WTC11 (cell line): ENCODE measurements around the gene MIA. TPM values are rescaled to one million over a fixed set of nuclear protein-coding genes. Genes with fewer than 3 reads are reported as not detected.
A peak's percentile ranks its signal among the peaks of the same experiment; 100 is the strongest.

ENCODE experiments used
- CBFB ChIP-seq: sonication (generic); formaldehyde crosslinking; IDR thresholded peaks from 2 replicates; pipeline ENCODE4 v1.8.1; 2022; ENCODE audit warnings: mild to moderate bottlenecking, low read depth, missing genetic modification reagents
- ESRRA ChIP-seq: sonication (generic); formaldehyde crosslinking; IDR thresholded peaks from 2 replicates; pipeline ENCODE4 v1.8.1; 2022; ENCODE audit warnings: mild to moderate bottlenecking, missing genetic modification reagents, borderline replicate concordance
- FOXP1 ChIP-seq: sonication (generic); formaldehyde crosslinking; IDR thresholded peaks from 2 replicates; pipeline ENCODE4 v1.8.0; 2022; ENCODE audit warnings: missing genetic modification reagents, mild to moderate bottlenecking, moderate library complexity, borderline replicate concordance
- GABPB1 ChIP-seq: sonication (generic); formaldehyde crosslinking; IDR thresholded peaks from 2 replicates; pipeline ENCODE4 v1.8.1; 2023; ENCODE audit warnings: mild to moderate bottlenecking, missing genetic modification reagents
- HMGA2 ChIP-seq: fragments of 250-450 bp; sonication (Bioruptor Pico); IDR thresholded peaks from 2 replicates; pipeline ENCODE4 v1.4.0; 2021; ENCODE audit warnings: mild to moderate bottlenecking, moderate library complexity
- IRF2 ChIP-seq: sonication (generic); formaldehyde crosslinking; IDR thresholded peaks from 2 replicates; pipeline ENCODE4 v1.8.0; 2022; ENCODE audit warnings: low read depth, missing genetic modification reagents, borderline replicate concordance
- JUN ChIP-seq: sonication (generic); formaldehyde crosslinking; IDR thresholded peaks from 2 replicates; pipeline ENCODE4 v1.8.0; 2023; ENCODE audit warnings: mild to moderate bottlenecking, missing genetic modification reagents
- MYBL2 ChIP-seq: sonication (generic); formaldehyde crosslinking; IDR thresholded peaks from 2 replicates; pipeline ENCODE4 v1.8.1; 2023; ENCODE audit warnings: mild to moderate bottlenecking, moderate library complexity, missing genetic modification reagents
- NR1H2 ChIP-seq: sonication (generic); formaldehyde crosslinking; IDR thresholded peaks from 2 replicates; pipeline ENCODE4 v1.9.0; 2021; ENCODE audit warnings: mild to moderate bottlenecking, moderate library complexity, missing genetic modification reagents
- NR2C2 ChIP-seq: sonication (generic); formaldehyde crosslinking; IDR thresholded peaks from 2 replicates; pipeline ENCODE4 v1.8.0; 2022; ENCODE audit warnings: mild to moderate bottlenecking, missing genetic modification reagents
- ZNF121 ChIP-seq: sonication (generic); formaldehyde crosslinking; IDR thresholded peaks from 2 replicates; pipeline ENCODE4 v1.8.0; 2023; ENCODE audit warnings: missing genetic modification reagents
- ZNF219 ChIP-seq: sonication (generic); formaldehyde crosslinking; IDR thresholded peaks from 2 replicates; pipeline ENCODE4 v1.8.0; 2023; ENCODE audit warnings: missing genetic modification reagents, mild to moderate bottlenecking, borderline replicate concordance
- ZNF396 ChIP-seq: fragments of 250-450 bp; sonication (Bioruptor Pico); IDR thresholded peaks from 2 replicates; pipeline ENCODE4 v1.8.0; 2021; ENCODE audit warnings: mild to moderate bottlenecking, moderate library complexity, borderline replicate concordance
- total RNA-seq: library from RNA; stranded (reverse); gene quantifications from 3 replicates; pipeline ENCODE4 v1.2.3, GENCODE V29; 2021
- TF ChIP-seq, protein P1 (sequence below): sonication (generic); formaldehyde crosslinking; IDR thresholded peaks from 2 replicates; pipeline ENCODE4 v1.8.0; 2022; ENCODE audit warnings: mild to moderate bottlenecking, missing genetic modification reagents
- TF ChIP-seq, protein P2 (sequence below): sonication (generic); formaldehyde crosslinking; IDR thresholded peaks from 2 replicates; pipeline ENCODE4 v1.8.1; 2022; ENCODE audit warnings: low read depth, mild to moderate bottlenecking, moderate library complexity, missing genetic modification reagents, borderline replicate concordance
- TF ChIP-seq, protein P3 (sequence below): sonication (generic); formaldehyde crosslinking; IDR thresholded peaks from 2 replicates; pipeline ENCODE4 v1.8.1; 2023; ENCODE audit warnings: mild to moderate bottlenecking, missing genetic modification reagents, borderline replicate concordance
- TF ChIP-seq, protein P4 (sequence below): sonication (generic); formaldehyde crosslinking; IDR thresholded peaks from 2 replicates; pipeline ENCODE4 v1.8.0; 2022; ENCODE audit warnings: mild to moderate bottlenecking, missing genetic modification reagents
- TF ChIP-seq, protein P5 (sequence below): sonication (generic); formaldehyde crosslinking; IDR thresholded peaks from 2 replicates; pipeline ENCODE4 v1.8.1; 2022; ENCODE audit warnings: missing genetic modification reagents, borderline replicate concordance
- TF ChIP-seq, protein P6 (sequence below): sonication (generic); formaldehyde crosslinking; IDR thresholded peaks from 2 replicates; pipeline ENCODE4 v1.8.1; 2023; ENCODE audit warnings: mild to moderate bottlenecking, missing genetic modification reagents, moderate library complexity

Gene MIA
- total RNA-seq, 1 experiment from 2014 or later: not detected

DNA sequence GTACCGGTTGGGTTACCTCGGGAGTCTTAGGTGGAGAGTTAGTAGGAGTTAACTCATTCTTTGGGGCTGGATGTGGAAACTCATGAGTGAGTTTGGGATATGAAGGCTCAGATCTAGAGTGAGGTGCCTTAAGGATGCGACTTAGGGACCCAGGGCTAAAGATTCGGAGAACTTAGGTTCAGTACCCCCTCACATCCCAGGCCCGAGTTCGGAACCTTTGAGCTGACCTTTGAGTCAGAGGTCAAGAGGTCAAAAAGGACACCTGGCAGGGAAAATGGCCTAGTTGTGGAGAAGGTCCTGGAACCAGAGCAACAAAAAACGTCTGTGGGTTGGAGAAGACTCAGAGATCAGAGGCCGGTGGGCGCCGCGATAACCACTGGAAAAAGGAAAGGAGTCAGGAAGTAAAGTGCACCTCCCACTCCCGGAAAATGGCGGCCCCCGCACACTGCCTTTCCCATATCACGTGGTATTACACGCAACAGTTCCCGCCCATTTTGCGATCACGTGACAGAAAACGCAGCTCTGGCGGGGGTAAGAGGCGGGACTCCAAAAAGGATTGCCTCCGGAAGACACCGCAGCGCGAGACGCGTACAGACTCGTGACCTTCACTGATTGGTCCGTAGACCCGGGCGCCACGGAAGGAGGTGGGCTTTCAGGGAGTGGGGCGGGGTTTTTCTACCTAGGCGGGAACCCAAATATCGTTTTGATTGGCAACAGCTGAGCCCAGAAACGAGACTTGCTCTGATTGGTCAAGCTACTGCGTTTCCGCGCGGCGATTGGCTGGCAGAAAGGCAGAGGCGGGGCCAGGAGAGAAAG is 25.1 kb upstream of the MIA start, which contains the start of gene ACTMAP (continued):
- TF ChIP-seq JUN (CRISPR knock-in tag) (no peak), GABPB1 (CRISPR knock-in tag) (peak; percentile 35; the same call in 1 of the 2 replicates), MYBL2 (CRISPR knock-in tag) (peak; percentile 75), FOXP1 (0 out of 2 replicates have a peak, but pooled peaks have one; percentile 23), ESRRA (peak; percentile 69; the same call in 1 of the 2 replicates), ZNF396 (CRISPR knock-in tag) (no peak), IRF2 (CRISPR knock-in tag) (no peak), NR2C2 (CRISPR knock-in tag) (peak; percentile 33; the same call in 1 of the 2 replicates), HMGA2 (CRISPR knock-in tag) (no peak), ZNF121 (CRISPR knock-in tag) (no peak), ZNF219 (CRISPR knock-in tag) (no peak), CBFB (CRISPR knock-in tag) (no peak), NR1H2 (CRISPR knock-in tag) (no peak)
- TF ChIP-seq, protein P1, sequence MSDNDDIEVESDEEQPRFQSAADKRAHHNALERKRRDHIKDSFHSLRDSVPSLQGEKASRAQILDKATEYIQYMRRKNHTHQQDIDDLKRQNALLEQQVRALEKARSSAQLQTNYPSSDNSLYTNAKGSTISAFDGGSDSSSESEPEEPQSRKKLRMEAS (CRISPR knock-in tag): peak; percentile 88
- TF ChIP-seq, protein P2, sequence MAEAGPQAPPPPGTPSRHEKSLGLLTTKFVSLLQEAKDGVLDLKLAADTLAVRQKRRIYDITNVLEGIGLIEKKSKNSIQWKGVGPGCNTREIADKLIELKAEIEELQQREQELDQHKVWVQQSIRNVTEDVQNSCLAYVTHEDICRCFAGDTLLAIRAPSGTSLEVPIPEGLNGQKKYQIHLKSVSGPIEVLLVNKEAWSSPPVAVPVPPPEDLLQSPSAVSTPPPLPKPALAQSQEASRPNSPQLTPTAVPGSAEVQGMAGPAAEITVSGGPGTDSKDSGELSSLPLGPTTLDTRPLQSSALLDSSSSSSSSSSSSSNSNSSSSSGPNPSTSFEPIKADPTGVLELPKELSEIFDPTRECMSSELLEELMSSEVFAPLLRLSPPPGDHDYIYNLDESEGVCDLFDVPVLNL: peak; percentile 52; the same call in 1 of the 2 replicates
- TF ChIP-seq, protein P3, sequence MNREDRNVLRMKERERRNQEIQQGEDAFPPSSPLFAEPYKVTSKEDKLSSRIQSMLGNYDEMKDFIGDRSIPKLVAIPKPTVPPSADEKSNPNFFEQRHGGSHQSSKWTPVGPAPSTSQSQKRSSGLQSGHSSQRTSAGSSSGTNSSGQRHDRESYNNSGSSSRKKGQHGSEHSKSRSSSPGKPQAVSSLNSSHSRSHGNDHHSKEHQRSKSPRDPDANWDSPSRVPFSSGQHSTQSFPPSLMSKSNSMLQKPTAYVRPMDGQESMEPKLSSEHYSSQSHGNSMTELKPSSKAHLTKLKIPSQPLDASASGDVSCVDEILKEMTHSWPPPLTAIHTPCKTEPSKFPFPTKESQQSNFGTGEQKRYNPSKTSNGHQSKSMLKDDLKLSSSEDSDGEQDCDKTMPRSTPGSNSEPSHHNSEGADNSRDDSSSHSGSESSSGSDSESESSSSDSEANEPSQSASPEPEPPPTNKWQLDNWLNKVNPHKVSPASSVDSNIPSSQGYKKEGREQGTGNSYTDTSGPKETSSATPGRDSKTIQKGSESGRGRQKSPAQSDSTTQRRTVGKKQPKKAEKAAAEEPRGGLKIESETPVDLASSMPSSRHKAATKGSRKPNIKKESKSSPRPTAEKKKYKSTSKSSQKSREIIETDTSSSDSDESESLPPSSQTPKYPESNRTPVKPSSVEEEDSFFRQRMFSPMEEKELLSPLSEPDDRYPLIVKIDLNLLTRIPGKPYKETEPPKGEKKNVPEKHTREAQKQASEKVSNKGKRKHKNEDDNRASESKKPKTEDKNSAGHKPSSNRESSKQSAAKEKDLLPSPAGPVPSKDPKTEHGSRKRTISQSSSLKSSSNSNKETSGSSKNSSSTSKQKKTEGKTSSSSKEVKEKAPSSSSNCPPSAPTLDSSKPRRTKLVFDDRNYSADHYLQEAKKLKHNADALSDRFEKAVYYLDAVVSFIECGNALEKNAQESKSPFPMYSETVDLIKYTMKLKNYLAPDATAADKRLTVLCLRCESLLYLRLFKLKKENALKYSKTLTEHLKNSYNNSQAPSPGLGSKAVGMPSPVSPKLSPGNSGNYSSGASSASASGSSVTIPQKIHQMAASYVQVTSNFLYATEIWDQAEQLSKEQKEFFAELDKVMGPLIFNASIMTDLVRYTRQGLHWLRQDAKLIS (CRISPR knock-in tag): no peak
- TF ChIP-seq, protein P4, sequence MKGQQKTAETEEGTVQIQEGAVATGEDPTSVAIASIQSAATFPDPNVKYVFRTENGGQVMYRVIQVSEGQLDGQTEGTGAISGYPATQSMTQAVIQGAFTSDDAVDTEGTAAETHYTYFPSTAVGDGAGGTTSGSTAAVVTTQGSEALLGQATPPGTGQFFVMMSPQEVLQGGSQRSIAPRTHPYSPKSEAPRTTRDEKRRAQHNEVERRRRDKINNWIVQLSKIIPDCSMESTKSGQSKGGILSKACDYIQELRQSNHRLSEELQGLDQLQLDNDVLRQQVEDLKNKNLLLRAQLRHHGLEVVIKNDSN (CRISPR knock-in tag): peak; percentile 98
- TF ChIP-seq, protein P5, sequence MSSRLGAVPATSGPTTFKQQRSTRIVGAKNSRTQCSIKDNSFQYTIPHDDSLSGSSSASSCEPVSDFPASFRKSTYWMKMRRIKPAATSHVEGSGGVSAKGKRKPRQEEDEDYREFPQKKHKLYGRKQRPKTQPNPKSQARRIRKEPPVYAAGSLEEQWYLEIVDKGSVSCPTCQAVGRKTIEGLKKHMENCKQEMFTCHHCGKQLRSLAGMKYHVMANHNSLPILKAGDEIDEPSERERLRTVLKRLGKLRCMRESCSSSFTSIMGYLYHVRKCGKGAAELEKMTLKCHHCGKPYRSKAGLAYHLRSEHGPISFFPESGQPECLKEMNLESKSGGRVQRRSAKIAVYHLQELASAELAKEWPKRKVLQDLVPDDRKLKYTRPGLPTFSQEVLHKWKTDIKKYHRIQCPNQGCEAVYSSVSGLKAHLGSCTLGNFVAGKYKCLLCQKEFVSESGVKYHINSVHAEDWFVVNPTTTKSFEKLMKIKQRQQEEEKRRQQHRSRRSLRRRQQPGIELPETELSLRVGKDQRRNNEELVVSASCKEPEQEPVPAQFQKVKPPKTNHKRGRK (CRISPR knock-in tag): no peak
- TF ChIP-seq, protein P6, sequence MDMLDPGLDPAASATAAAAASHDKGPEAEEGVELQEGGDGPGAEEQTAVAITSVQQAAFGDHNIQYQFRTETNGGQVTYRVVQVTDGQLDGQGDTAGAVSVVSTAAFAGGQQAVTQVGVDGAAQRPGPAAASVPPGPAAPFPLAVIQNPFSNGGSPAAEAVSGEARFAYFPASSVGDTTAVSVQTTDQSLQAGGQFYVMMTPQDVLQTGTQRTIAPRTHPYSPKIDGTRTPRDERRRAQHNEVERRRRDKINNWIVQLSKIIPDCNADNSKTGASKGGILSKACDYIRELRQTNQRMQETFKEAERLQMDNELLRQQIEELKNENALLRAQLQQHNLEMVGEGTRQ (CRISPR knock-in tag): peak; percentile 98
